Ishikawa (cell line): ENCODE results near the gene TMPRSS13.

Experiments
- CEBPB ChIP-seq: IDR thresholded peaks from 2 replicates; pipeline ENCODE4 v1.6.1; 2012
- CREB1 ChIP-seq: IDR thresholded peaks from 2 replicates; pipeline ENCODE4 v1.6.1; 2012; ENCODE audit warnings: low read depth
- EGR1 ChIP-seq: IDR thresholded peaks from 2 replicates; pipeline ENCODE4 v1.6.1; 2012
- EP300 ChIP-seq: IDR thresholded peaks from 2 replicates; pipeline ENCODE4 v1.6.1; 2012; ENCODE audit warnings: borderline replicate concordance
- FOXM1 ChIP-seq: IDR thresholded peaks from 2 replicates; pipeline ENCODE4 v1.6.1; 2012; ENCODE audit warnings: low read depth, borderline replicate concordance
- NFIC ChIP-seq: IDR thresholded peaks from 2 replicates; pipeline ENCODE4 v1.6.1; 2012
- RAD21 ChIP-seq: IDR thresholded peaks from 2 replicates; pipeline ENCODE4 v1.6.1; 2012; ENCODE audit warnings: low read depth
- TAF1 ChIP-seq: IDR thresholded peaks from 2 replicates; pipeline ENCODE4 v1.6.1; 2012; ENCODE audit warnings: low read depth, mild to moderate bottlenecking
- TCF12 ChIP-seq: IDR thresholded peaks from 2 replicates; pipeline ENCODE4 v1.6.1; 2012; ENCODE audit warnings: low read depth
- TEAD4 ChIP-seq: IDR thresholded peaks from 2 replicates; pipeline ENCODE4 v1.6.1; 2012
- YY1 ChIP-seq: IDR thresholded peaks from 2 replicates; pipeline ENCODE4 v1.6.1; 2012; ENCODE audit warnings: low read depth
- ZBTB7A ChIP-seq: IDR thresholded peaks from 2 replicates; pipeline ENCODE4 v1.6.1; 2012; ENCODE audit warnings: low read depth
- TF ChIP-seq, protein P1 (sequence below): IDR thresholded peaks from 2 replicates; pipeline ENCODE4 v1.6.1; 2012; ENCODE audit warnings: low read depth, mild to moderate bottlenecking
- TF ChIP-seq, protein P2 (sequence below): IDR thresholded peaks from 2 replicates; pipeline ENCODE4 v1.6.1; 2012
- TF ChIP-seq, protein P3 (sequence below): IDR thresholded peaks from 2 replicates; pipeline ENCODE4 v1.6.1; 2012

TMPRSS13 gene

DNA sequence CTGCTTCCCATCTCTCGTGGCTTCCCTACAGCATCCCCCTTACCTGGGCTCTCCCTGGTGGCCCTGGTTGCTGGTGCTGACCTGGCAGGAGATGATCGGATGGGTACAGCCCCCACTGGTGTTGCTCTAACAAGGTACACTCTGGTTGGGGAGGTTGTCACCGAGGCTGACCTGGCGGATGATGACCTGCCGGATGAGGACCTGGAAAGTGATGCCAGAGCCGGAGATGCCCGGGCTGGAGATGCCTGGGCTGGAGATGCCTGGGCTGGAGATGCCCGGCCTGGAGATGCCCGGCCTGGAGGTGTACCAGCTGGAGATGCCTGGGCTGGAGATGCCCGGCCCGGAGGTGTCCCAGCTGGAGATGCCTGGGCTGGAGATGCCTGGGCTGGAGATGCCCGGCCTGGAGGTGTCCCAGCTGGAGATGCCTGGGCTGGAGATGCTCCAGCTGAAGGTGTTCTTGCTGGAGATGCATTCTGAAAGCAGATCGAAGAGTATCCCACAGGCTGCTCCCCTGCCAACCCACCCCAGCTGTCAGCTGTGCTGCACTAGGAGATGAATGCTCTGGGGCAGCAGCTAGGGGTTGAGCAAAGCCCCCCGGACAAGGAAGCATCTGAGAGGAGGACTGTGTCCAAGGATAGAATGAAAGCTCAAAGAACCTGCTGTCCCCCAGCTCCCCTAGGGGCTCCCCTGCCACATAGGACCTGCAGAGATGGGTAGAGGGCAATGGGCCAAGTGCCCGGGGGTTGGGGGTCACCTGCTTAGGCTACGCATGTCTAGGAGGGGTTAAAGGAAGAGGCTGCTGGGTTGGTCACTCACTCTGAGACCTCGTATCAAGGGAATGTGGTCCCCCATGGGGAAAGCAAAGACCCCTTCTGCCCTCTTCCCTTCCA is 10.6 kb downstream of the TMPRSS13 start:
- TF ChIP-seq EP300 (no peak), RAD21 (no peak), TCF12 (no peak), NFIC (no peak), TEAD4 (no peak), CEBPB (no peak), ZBTB7A (no peak), EGR1 (no peak), FOXM1 (no peak)
- TF ChIP-seq, protein P1, sequence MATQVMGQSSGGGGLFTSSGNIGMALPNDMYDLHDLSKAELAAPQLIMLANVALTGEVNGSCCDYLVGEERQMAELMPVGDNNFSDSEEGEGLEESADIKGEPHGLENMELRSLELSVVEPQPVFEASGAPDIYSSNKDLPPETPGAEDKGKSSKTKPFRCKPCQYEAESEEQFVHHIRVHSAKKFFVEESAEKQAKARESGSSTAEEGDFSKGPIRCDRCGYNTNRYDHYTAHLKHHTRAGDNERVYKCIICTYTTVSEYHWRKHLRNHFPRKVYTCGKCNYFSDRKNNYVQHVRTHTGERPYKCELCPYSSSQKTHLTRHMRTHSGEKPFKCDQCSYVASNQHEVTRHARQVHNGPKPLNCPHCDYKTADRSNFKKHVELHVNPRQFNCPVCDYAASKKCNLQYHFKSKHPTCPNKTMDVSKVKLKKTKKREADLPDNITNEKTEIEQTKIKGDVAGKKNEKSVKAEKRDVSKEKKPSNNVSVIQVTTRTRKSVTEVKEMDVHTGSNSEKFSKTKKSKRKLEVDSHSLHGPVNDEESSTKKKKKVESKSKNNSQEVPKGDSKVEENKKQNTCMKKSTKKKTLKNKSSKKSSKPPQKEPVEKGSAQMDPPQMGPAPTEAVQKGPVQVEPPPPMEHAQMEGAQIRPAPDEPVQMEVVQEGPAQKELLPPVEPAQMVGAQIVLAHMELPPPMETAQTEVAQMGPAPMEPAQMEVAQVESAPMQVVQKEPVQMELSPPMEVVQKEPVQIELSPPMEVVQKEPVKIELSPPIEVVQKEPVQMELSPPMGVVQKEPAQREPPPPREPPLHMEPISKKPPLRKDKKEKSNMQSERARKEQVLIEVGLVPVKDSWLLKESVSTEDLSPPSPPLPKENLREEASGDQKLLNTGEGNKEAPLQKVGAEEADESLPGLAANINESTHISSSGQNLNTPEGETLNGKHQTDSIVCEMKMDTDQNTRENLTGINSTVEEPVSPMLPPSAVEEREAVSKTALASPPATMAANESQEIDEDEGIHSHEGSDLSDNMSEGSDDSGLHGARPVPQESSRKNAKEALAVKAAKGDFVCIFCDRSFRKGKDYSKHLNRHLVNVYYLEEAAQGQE, result no peak
- TF ChIP-seq, protein P2, sequence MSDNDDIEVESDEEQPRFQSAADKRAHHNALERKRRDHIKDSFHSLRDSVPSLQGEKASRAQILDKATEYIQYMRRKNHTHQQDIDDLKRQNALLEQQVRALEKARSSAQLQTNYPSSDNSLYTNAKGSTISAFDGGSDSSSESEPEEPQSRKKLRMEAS, result no peak
- TF ChIP-seq, protein P3, sequence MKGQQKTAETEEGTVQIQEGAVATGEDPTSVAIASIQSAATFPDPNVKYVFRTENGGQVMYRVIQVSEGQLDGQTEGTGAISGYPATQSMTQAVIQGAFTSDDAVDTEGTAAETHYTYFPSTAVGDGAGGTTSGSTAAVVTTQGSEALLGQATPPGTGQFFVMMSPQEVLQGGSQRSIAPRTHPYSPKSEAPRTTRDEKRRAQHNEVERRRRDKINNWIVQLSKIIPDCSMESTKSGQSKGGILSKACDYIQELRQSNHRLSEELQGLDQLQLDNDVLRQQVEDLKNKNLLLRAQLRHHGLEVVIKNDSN, result no peak

DNA sequence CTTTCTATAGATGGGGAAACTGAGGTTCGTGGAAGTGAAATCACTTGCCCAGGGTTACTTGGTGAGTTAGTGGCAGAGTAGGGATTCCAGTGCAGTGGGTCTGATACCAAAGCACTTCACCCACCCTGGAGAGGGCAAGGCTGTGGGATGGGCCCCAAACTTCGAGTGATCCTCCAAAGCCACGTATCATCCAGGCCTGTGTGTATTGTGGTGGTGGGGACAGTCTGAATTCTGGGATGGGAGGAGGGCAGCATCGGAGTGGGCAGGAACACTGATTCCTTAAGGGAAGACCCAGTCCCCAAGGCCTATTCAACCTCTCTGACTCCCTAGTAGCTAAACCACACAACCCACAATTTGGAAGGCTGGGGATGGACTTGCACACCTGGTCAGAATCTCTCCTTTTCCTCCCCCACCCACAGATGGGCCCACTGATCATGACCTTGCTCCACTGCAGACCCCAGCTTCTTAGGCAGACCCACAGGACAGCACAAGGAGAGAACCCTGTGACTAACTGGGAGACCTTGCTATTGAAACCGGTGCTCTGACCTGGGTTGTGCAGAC is 11.5 kb downstream of the TMPRSS13 start:
- TF ChIP-seq, protein P1, result no peak
- TF ChIP-seq TAF1 (no peak), EP300 (no peak), CEBPB (no peak), YY1 (no peak), ZBTB7A (no peak), CREB1 (no peak), RAD21 (no peak)
- TF ChIP-seq, protein P3, result no peak
- TF ChIP-seq, protein P2, result no peak

DNA sequence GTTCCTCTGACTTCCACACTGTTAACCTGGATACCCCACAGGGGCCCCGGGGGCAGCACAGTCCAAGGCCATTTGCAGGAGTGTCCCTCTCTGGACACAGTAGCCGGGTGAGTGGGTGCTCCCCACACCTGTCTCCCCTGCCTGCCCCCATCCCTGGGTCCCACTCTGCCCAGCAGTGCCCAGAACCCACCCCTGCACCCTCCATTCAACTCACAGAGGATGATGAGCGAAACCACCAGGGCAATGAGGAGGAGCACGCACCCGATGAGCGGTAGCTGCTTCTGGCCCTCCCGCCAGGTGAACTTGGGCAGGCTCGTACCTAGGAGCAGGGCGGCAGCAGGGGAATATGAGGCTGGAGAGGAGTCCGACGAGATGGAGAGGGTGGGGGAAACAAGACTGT is 12.2 kb downstream of the TMPRSS13 start:
- TF ChIP-seq TAF1 (no peak), ZBTB7A (no peak), CEBPB (no peak), FOXM1 (no peak), RAD21 (no peak), CREB1 (no peak), YY1 (no peak), NFIC (no peak), EGR1 (no peak), EP300 (no peak), TEAD4 (no peak), TCF12 (no peak)
- TF ChIP-seq, protein P1, result no peak
- TF ChIP-seq, protein P2, result no peak

DNA sequence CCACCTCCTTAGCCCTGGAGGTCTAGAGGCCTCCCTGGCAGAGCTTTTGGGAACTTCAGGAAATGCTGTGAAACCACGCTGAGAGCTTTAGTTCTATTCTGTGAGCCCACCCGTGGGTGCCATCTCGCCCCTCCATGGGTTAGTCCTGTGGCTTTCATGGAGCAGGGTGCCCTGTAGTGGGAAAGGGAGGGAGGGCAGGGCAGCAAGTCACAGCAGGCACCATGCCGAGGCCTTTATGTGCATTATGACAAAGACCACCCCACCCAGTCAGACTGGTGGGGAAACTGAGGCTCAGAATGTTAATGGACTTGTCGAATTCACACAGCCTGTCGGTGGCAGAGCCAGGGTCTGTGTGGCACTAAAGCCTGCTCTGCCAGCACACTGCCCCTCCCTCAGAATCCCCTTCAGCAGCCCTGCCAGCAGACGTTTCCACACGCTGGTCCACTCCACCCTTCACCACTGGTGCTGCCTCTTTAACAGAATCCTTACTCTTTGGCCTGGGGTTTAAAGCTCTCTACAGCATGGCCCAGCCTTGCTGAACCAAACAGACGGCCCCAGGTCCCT is 13.4 kb downstream of the TMPRSS13 start:
- TF ChIP-seq FOXM1 (no peak), TEAD4 (no peak), CEBPB (no peak), CREB1 (no peak), TAF1 (no peak), EP300 (no peak), EGR1 (no peak), RAD21 (no peak), YY1 (no peak), TCF12 (no peak), NFIC (no peak), ZBTB7A (no peak)
- TF ChIP-seq, protein P3, result no peak
- TF ChIP-seq, protein P1, result no peak
- TF ChIP-seq, protein P2, result no peak
